ENCODE data around the gene PLA2G4E. TPM values are rescaled to one million over a fixed set of nuclear protein-coding genes. Genes with fewer than 3 reads are reported as not detected.

The PLA2G4E gene
- total and polyA plus RNA-seq, 2 experiments from 2014 or later: not detected

DNA sequence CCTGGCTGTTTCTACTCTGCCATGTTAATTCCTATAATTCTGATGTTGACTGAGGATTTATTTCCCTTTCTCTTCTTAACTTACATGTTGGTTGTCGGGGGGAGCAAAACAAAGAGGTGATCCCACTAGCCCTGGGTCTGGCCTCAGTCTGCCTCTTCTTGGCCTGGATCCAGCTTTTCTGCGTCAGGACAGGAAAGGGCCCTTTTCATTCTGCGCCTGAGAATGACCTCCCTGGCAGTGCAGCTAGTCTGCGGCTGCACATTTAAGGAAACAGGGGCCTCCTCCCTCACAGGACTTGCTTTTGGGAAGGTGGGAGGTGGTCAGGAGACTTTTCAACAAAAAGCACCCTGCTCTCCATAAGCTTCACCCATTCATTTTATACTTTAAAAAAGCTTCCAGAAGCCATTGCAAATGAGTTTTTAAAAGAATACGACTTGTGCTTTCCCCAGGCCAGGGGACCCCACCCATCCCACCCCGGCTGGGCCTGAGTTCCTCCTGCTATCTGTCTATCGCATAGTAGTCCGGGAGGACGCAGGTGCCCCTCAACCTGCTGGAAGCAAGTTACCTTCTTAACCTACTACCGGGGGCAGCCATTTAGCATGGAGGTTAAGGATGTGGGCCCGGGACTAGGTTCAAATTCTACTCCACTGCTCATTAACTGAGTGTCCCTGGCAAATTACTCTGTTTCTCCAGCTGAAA lies 27.2 kb downstream of the PLA2G4E start:
- H3K9me2 ChIP-seq (ENCODE audit: insufficient read depth): no peaks in the 10 kb centered on the region
- H3K27me3 Mint-ChIP-seq (ENCODE audit: insufficient read depth, low read depth, poor library complexity): peaks cover 7% of the 10 kb centered on the region
- no peaks in the 10 kb centered on the region for H3F3A ChIP-seq (replicated peaks; ENCODE audit: low read depth)
- no peak overlapping the region for H3K4me3 ChIP-seq
- H3K36me3 Mint-ChIP-seq (ENCODE audit: low read depth): no peaks in the 10 kb centered on the region
- H2AFZ ChIP-seq: no peak overlapping the region
- no peaks in the 10 kb centered on the region for H3K79me2 ChIP-seq (replicated peaks; ENCODE audit: insufficient read depth)
- no peaks in the 10 kb centered on the region for H3K36me3 ChIP-seq (ENCODE audit: insufficient read depth)
- H3K4me3 Mint-ChIP-seq: no peak overlapping the region
- no peaks in the 10 kb centered on the region for H4K20me1 ChIP-seq (replicated peaks; ENCODE audit: insufficient read depth)
- ATAC-seq: no peak
- H3K4me2 ChIP-seq: no peak overlapping the region
- H3K4me1 Mint-ChIP-seq: peaks cover 7% of the 10 kb centered on the region
- H3K4me1 ChIP-seq (ENCODE audit: insufficient read depth): peaks cover 8% of the 10 kb centered on the region; the same call in 1 of the 2 replicates
- H3K27ac ChIP-seq (ENCODE audit: low read depth): no peak overlapping the region
- H3K27ac Mint-ChIP-seq: no peak overlapping the region
- no peak for DNase-seq (ENCODE audit: low spot score)
- H3K9me3 Mint-ChIP-seq: no peaks in the 10 kb centered on the region
- TF ChIP-seq CREB1 (CRISPR knock-in tag; IDR thresholded peaks at IDR 0.05; ENCODE audit: low read depth): no peak
- no peak for TF ChIP-seq POLR2AphosphoS5 (IDR thresholded peaks at IDR 0.05; ENCODE audit: low read depth)
- TF ChIP-seq, protein P1, sequence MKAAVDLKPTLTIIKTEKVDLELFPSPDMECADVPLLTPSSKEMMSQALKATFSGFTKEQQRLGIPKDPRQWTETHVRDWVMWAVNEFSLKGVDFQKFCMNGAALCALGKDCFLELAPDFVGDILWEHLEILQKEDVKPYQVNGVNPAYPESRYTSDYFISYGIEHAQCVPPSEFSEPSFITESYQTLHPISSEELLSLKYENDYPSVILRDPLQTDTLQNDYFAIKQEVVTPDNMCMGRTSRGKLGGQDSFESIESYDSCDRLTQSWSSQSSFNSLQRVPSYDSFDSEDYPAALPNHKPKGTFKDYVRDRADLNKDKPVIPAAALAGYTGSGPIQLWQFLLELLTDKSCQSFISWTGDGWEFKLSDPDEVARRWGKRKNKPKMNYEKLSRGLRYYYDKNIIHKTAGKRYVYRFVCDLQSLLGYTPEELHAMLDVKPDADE (IDR thresholded peaks at IDR 0.05): no peak
- TF ChIP-seq ZNF462 (CRISPR knock-in tag; IDR thresholded peaks at IDR 0.05): no peak
- no peaks in the 10 kb centered on the region for H3K27me3 ChIP-seq (ENCODE audit: insufficient read depth)

- H3K4me2 ChIP-seq: no peak overlapping the region
- H3K9me3 Mint-ChIP-seq: no peaks in the 10 kb centered on the region
- no peak overlapping the region for H3K4me3 Mint-ChIP-seq
- no peak for DNase-seq (ENCODE audit: low spot score)
- H3K9me2 ChIP-seq (ENCODE audit: insufficient read depth): no peaks in the 10 kb centered on the region
- no peaks in the 10 kb centered on the region for H4K20me1 ChIP-seq (replicated peaks; ENCODE audit: insufficient read depth)
- H2AFZ ChIP-seq: no peak overlapping the region
- H3K36me3 ChIP-seq (ENCODE audit: insufficient read depth): no peaks in the 10 kb centered on the region
- H3K4me3 ChIP-seq: no peak overlapping the region
- peaks cover 7% of the 10 kb centered on the region for H3K27me3 Mint-ChIP-seq (ENCODE audit: insufficient read depth, low read depth, poor library complexity)
- H3F3A ChIP-seq (replicated peaks; ENCODE audit: low read depth): no peaks in the 10 kb centered on the region
- H3K79me2 ChIP-seq (replicated peaks; ENCODE audit: insufficient read depth): no peaks in the 10 kb centered on the region
- H3K27ac ChIP-seq (ENCODE audit: low read depth): no peak overlapping the region
- no peaks in the 10 kb centered on the region for H3K27me3 ChIP-seq (ENCODE audit: insufficient read depth)
- H3K4me1 ChIP-seq (ENCODE audit: insufficient read depth): peaks cover 8% of the 10 kb centered on the region; the same call in 1 of the 2 replicates
- no peaks in the 10 kb centered on the region for H3K36me3 Mint-ChIP-seq (ENCODE audit: low read depth)
- ATAC-seq: no peak
- H3K4me1 Mint-ChIP-seq: peaks cover 7% of the 10 kb centered on the region
- no peak overlapping the region for H3K27ac Mint-ChIP-seq
- TF ChIP-seq CTCF (conservative IDR thresholded peaks at IDR 0.05; ENCODE audit: low read depth in 2 of 2): no peak
- no peak for TF ChIP-seq ZNF114 (CRISPR knock-in tag; IDR thresholded peaks at IDR 0.05)
- no peak for TF ChIP-seq EZH2 (IDR thresholded peaks at IDR 0.05; ENCODE audit: low read depth, unreplicated experiment)
Measured at GRCh38 chr15:41992803-41993190, 28.0 kb downstream of the PLA2G4E start.
